Glomerular visceral epithelial cell (primary cell): Measurements from ENCODE around the gene IFT88.
A peak's percentile ranks its signal among the peaks of the same experiment; 100 is the strongest.

Experiments used
- DNase-seq: peaks from one replicate; pipeline ENCODE4 v3.0.0-alpha.2; 2016; ENCODE audit errors: extremely low spot score

Gene IFT88

GRCh38 chr13:20566898-20567874, at the start of gene IFT88:
Gene IFT88 (plus strand): TSS chr13:20567157. CDS start chr13:20574386, 7,229 bp downstream.
- DNase-seq = peak; percentile 91

GRCh38 chr13:20518660-20519100, 48.3 kb upstream of the IFT88 start:
- DNase-seq = no peak

GRCh38 chr13:20519875-20520274, 47.1 kb upstream of the IFT88 start:
- DNase-seq = peak; percentile 37

DNA sequence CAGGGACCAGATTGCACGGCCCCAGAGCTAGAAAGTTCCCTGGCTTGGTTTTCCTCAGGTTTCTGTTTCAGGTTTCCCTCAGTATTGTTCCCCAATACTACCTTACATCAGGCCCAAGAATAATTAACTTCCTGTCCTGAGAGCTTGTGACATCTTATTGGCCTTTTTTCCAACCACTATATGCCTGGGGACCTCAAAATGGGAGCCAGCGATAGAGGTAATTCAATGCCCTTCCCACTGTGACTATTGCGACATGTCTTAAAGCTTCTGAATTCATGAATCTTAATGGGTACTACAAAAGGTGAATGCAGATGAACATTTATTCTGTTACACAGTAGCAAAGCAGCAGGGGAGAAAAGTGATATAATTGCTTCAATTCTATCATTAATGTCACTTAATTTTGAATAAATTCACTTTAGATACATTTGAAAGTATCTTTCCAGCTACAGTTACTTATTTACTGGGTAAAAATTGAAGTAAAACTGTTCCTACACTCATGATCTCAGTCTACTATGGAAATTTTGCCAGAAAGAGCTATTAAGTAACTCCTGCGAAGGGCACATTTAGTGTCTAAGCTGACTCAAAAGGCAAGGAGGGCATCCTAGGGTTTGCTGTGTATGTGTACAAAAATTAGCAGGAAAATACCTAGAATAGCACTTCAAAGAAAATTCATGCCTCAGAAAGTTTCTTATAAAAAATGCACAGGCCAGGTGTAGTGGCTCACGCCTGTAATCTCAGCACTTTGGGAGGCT, 45.4 kb upstream of the IFT88 start:
- DNase-seq = no peak

DNA sequence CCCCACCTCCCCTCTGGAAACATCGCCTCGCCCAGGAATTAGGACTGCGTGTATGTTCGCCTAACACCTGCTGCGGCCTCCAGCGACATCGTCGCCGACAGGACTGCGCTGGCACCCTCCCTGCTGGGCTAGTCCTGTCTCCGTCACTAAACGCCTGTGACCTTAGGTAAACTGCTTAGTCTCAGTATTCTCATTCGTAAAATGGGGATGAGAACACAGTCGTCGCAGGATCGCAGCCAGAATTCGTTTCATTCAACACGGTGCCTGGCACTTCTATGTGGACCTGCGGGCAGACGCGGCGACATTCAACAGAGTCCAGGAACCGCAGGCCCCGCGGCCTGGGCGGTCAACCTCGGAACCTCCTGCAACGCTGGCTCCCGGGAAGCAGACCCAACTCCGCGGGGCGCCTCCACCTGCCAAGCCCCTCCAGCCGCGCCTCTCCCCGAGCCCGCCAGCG, 41.8 kb upstream of the IFT88 start:
- no peak for DNase-seq

DNA sequence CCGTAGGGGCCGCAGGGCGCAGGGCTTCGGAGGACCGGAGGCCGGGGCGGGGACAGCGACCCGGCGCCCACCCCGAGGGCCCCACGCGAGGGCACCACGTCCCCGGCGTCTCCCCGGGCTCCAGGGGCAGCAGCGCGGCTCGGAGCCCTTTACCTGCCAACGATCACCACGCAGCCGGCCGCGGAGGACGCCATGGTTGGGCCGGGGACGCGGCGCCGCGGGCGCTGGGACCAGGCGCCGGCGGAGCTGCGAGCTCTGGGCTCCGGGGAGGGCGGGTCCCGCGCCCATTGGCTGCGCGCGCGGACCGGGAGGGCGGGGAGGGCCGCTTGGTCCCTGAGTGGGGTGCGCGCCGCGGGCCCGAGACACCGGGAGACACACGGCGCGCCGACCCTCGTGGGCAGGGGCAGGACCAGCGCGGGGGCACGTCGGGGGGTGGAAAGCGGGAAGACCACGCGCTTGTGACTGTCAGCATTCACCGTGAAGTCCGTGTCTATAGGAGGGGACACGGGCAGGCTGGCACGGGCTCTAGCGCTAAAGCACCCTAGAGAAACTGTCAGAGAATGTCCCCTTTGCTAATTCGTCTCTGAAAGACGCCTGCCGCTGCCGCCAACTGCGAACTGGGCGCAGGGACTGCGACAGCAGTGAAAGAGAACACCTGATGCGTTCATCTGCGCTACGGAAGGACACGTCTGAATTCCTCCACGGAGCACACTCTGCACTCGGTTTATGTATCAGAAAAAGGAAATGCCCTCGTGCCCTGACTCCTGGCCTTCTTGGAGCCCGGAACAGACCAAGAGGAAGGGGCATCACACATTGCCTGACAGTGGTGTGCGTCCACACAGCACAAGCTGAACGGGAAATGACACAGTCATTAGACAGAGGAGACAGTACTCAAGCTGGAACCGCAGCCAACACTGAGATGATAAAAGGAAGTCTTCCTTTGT, 41.1 kb upstream of the IFT88 start, which contains the start of gene CRYL1:
Gene CRYL1, minus strand, starts transcription at position 257 of the 944 bp plus-strand sequence. Its CDS starts 63 bp downstream, at position 194.
- DNase-seq = peak; percentile 64

DNA sequence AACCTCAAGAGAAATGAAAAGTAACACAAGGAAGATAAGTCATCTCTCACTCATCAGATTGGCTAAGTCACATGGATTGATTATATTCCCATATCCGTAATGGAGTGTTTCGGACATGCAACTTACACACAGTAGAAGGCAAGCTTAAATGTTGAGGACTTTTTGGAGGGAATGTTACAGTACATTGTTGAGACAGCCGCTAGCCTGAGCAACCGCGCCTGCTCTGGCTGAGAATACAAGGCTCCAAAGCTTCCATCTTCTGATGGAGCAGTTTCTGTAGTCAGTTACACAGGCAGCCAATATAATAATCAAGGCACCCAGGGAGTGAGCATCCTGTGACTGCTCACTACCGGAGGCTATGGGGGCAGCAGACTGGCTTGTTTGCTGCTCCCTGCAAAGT, 40.3 kb upstream of the IFT88 start:
- DNase-seq = no peak

- DNase-seq = no peak
These were observed 38.5 kb upstream of the IFT88 start for GRCh38 chr13:20528452-20528851.

DNA sequence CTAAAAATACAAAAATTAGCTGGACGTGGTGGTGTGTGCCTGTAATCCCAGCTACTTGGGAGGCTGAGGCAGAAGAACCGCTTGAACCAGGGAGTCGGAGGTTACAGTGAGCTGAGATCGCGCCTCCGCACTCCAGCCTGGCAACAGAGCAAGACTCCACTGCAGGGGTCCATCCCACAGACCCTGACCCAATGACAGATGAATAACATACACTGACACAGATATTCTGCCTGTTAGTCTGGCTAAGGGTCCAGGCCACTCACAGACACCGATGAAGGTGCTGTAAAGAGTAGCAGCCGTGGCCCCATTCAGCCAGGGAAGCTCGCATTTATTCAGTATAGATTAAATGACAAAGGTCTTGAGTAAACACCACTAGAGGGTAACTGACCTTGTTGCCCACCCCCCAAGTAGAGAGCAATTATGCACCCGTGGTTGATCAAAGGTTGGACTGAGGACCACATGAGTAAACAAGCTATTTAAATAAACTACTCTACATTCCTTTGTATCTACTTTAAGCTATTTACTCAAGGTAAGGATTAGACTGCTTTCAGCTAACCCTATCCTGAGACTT, 32.8 kb upstream of the IFT88 start:
- DNase-seq = no peak

DNA sequence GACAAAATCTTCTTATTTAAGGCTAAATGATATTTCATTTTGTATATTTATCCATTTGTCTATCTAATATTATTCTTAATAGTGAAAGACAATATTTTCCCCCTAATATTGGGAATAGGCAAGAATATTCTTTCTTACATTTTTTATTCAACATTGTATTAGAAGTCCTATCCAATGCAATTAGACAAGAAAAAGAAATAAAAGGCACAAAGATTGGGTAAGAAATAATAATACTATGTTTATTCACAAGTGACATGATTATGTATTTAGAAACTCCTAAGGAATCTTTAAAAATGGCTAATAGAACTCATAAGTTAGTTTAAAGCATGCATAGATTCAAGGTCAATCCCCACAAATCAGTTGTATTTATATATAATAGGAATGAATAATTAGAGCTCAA, 30.0 kb upstream of the IFT88 start:
- no peak for DNase-seq

- no peak for DNase-seq
These were observed 22.6 kb upstream of the IFT88 start for GRCh38 chr13:20544201-20544923.

GRCh38 chr13:20546556-20546955, 20.4 kb upstream of the IFT88 start:
- DNase-seq = no peak

GRCh38 chr13:20547479-20547908, 19.5 kb upstream of the IFT88 start:
- peak; percentile 73 for DNase-seq

DNA sequence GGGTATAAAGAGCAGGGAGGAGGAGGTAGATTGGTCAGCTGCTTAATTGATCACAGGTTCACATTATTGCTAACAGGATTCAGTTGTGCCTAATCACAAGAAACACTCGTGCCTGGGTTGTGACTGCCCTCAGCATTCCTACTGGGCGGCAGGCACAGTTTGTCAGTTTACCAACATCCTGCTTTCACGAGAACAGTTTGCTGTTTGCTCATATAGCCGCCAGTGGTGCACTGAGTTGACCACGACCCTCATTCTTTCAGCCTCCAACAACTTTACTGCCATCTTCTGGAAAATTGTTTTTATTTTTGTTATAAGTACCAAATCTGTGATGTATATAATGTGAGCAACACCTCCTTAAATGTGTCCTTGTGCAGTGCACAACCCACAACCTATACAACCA, 16.2 kb upstream of the IFT88 start:
- DNase-seq = no peak

GRCh38 chr13:20553311-20553710, 13.6 kb upstream of the IFT88 start:
- DNase-seq = no peak

DNA sequence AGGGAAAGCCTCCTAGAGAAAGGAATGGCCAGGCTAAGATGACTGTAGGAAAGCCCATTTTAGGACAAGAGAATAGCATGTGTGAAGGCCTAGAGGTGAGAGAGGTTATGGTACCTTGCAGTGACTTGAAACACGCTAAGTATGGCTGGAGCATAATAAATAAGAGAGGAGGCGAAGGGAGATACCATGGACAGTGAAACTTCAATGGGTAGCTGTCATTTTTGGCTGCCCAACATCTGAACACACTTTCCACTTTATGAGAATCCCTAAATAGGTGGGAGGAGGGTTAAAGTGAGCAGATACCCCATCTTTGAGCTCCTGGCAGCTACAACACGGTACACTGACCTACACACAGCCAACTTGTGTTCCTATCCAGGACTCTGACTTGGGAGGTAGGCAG, 8.0 kb upstream of the IFT88 start:
- DNase-seq = no peak

- DNase-seq = no peak
These were observed 7.1 kb upstream of the IFT88 start for GRCh38 chr13:20559659-20560356.

GRCh38 chr13:20561741-20562140, 5.2 kb upstream of the IFT88 start:
- no peak for DNase-seq

DNA sequence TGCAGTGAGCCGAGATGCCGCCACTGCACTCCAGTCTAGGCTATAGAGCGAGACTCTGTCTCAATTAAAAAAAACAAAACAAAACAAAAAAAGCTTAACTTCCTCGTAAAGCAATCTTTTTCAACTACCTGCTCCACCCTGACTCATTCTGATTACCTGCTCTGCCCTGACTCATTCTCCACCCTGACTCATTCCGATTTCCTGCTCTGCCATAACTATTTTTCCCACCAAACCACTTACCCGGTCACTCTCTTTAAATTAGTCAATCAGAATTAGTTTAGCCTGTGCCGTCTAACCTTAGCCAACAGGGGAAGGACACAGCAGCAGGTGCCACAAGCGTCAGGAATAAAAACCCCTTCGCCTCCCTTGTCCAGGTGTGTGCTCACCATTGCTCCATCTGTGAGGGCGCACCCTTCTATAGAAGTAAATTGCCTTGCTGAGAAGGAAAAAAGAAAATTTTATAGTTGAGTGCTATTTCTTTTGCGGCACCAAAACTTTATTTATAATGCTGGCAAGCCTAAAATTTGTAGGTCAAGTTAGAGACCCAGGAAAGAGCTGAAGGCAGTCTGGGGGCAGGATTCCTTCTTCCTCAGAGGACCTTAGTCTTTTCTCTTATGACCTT, 1.7 kb upstream of the IFT88 start:
- DNase-seq = no peak
